K562 (cell line): Measurements from ENCODE around the gene B4GALNT2. TPM values are rescaled to one million over a fixed set of nuclear protein-coding genes. Genes with fewer than 3 reads are reported as not detected.

ENCODE experiments used
- ATAC-seq: fragments of 200-7000 bp; cut with Tn5 transposase; 3 replicates; pipeline ENCODE4 v1.9.1; 2020; ENCODE audit warnings: moderate library complexity
- BruUV-seq: library from RNA; stranded (reverse); fragments of 400-500 nt; replicated peaks from 2 replicates; lab custom pipeline; 2021; lab: Mats Ljungman, UMichigan
- CTCF ChIA-PET: fragments of 300-600 bp; formaldehyde crosslinking; extraction: SDS; loops from one replicate; lab custom pipeline; 2021; ENCODE audit warnings: low intra/inter-chr PET ratio; lab: Yijun Ruan, JAX
- POLR2A ChIA-PET: fragments of 300-600, 350-650 bp; sonication (Branson Sonifier 250); formaldehyde crosslinking; extraction: SDS; loops from one replicate; lab custom pipeline; 2021; ENCODE audit warnings: antibody characterized with exemption, inconsistent platforms; lab: Yijun Ruan, JAX
- DNase-seq, 4 experiments: peaks; one replicate each; pipeline versions ENCODE4 v3.0.0 to v3.0.0-alpha.2; 2011 to 2018; ENCODE audit warnings: low spot score in 3 of 4, mixed read lengths in 3 of 4; ENCODE audit errors: extremely low read depth in 1 of 4
- FAIRE-seq: peaks from 2 replicates; lab custom pipeline; 2011; peaks lifted over from hg19 to GRCh38; lab: Jason Lieb, UNC
- H2AFZ ChIP-seq: 2 replicates; pipeline ENCODE4 v1.6.0; 2011; ENCODE audit warnings: low read depth, low read length, control low read depth, inconsistent platforms
- H3K27ac ChIP-seq: fragments of 200-600 bp; 3 replicates; pipeline ENCODE4 v1.8.0; 2011; ENCODE audit warnings: low read depth, mild to moderate bottlenecking, control low read depth, inconsistent platforms, low read length, moderate library complexity, mixed read lengths; ENCODE audit errors: extremely low read depth
- H3K27me3 ChIP-seq, 2 experiments: fragments of 300-600 bp in 1 of 2; 2 replicates in 1 of 2; 3 replicates in 1 of 2; pipeline versions ENCODE4 v1.6.0 to v1.8.0; 2011; ENCODE audit warnings: inconsistent platforms in 2 of 2, low read length in 2 of 2, mild to moderate bottlenecking in 1 of 2, mixed read lengths in 1 of 2, moderate library complexity in 1 of 2; ENCODE audit not compliant: control insufficient read depth in 2 of 2, insufficient read depth in 2 of 2
- H3K36me3 ChIP-seq: fragments of 300-600 bp; 3 replicates; pipeline ENCODE4 v1.8.0; 2011; ENCODE audit warnings: mild to moderate bottlenecking, low read length, inconsistent platforms; ENCODE audit not compliant: control insufficient read depth, insufficient read depth
- H3K4me1 ChIP-seq, 2 experiments: fragments of 200-600 bp in 1 of 2; replicated peaks in 1 of 2; 2 replicates in 1 of 2; 3 replicates in 1 of 2; pipeline versions ENCODE4 v1.5.1 to v1.8.0; 2011; ENCODE audit warnings: inconsistent platforms in 2 of 2, low read length in 2 of 2, mild to moderate bottlenecking in 1 of 2, mixed read lengths in 1 of 2, moderate library complexity in 1 of 2; ENCODE audit not compliant: control insufficient read depth in 2 of 2, insufficient read depth in 2 of 2
- H3K4me2 ChIP-seq: 2 replicates; pipeline ENCODE4 v1.6.1; 2011; ENCODE audit warnings: low read length, control low read depth, inconsistent platforms, mixed read lengths; ENCODE audit not compliant: insufficient read depth
- H3K4me3 ChIP-seq: fragments of 200-600 bp; sonication (generic), shearing (Covaris generic); 2 replicates; pipeline ENCODE4 v1.5.1; 2016; ENCODE audit warnings: control low read depth, inconsistent platforms
- H3K79me2 ChIP-seq: fragments of 200-600 bp; 3 replicates; pipeline ENCODE4 v1.8.0; 2011; ENCODE audit warnings: low read length, inconsistent platforms; ENCODE audit not compliant: control insufficient read depth, insufficient read depth
- H3K9ac ChIP-seq, 2 experiments: 2 replicates each; pipeline versions ENCODE4 v1.6.0 to v1.6.1; 2011; ENCODE audit warnings: low read depth in 2 of 2, low read length in 2 of 2, control low read depth in 1 of 2, inconsistent platforms in 1 of 2, mild to moderate bottlenecking in 1 of 2, mixed read lengths in 1 of 2; ENCODE audit not compliant: insufficient read depth in 1 of 2
- H3K9me1 ChIP-seq: one replicate; pipeline ENCODE4 v1.6.0; 2011; ENCODE audit warnings: inconsistent platforms, mild to moderate bottlenecking, low read length, moderate library complexity; ENCODE audit not compliant: control insufficient read depth, insufficient read depth
- H3K9me3 ChIP-seq: replicated peaks from 2 replicates; pipeline ENCODE4 v1.5.1; 2011; ENCODE audit warnings: low read depth, low read length, inconsistent platforms; ENCODE audit not compliant: control insufficient read depth, insufficient read depth
- H4K20me1 ChIP-seq: replicated peaks from 2 replicates; pipeline ENCODE4 v1.6.1; 2011; ENCODE audit warnings: low read length, inconsistent platforms, mixed read lengths; ENCODE audit not compliant: control insufficient read depth, insufficient read depth
- BCL6 ChIP-seq: fragments of 250-450 bp; sonication (Bioruptor Pico); IDR thresholded peaks from 2 replicates; pipeline ENCODE4 v1.4.0; 2020
- DMBX1 ChIP-seq: fragments of 250-450 bp; sonication (Bioruptor Pico); IDR thresholded peaks from 2 replicates; pipeline ENCODE4 v1.8.0; 2022; ENCODE audit warnings: inconsistent platforms, mild to moderate bottlenecking, moderate library complexity, borderline replicate concordance
- ELF2 ChIP-seq: fragments of 250-450 bp; sonication (Bioruptor Pico); IDR thresholded peaks from 2 replicates; pipeline ENCODE4 v1.5.0; 2021; ENCODE audit warnings: mild to moderate bottlenecking
- FOXA1 ChIP-seq: fragments of 450-650 bp; IDR thresholded peaks from 2 replicates; pipeline ENCODE4 v1.6.1; 2016; ENCODE audit warnings: mild to moderate bottlenecking, borderline replicate concordance
- HDGF ChIP-seq: fragments of 450-650 bp; IDR thresholded peaks from 2 replicates; pipeline ENCODE4 v1.6.1; 2016
- LCOR ChIP-seq: sonication (generic); formaldehyde crosslinking; IDR thresholded peaks from 2 replicates; pipeline ENCODE4 v1.8.0; 2022; ENCODE audit warnings: mild to moderate bottlenecking, missing genetic modification reagents
- NRF1 ChIP-seq, 2 experiments: fragments of 450-650 bp; IDR thresholded peaks in 1 of 2; conservative IDR thresholded peaks in 1 of 2; 2 replicates each; pipeline ENCODE4 v1.6.1; 2014; ENCODE audit warnings: mild to moderate bottlenecking in 2 of 2
- RBFOX2 ChIP-seq: fragments of 200-400 bp; formaldehyde crosslinking; IDR thresholded peaks from 2 replicates; pipeline ENCODE4 v1.6.1; 2017; ENCODE audit warnings: low read depth, mild to moderate bottlenecking, low read length, moderate library complexity
- ZNF12 ChIP-seq: sonication (generic); formaldehyde crosslinking; IDR thresholded peaks from 2 replicates; pipeline ENCODE4 v1.4.0; 2020; ENCODE audit warnings: mild to moderate bottlenecking, missing genetic modification reagents
- ZNF263 ChIP-seq: sonication (generic); formaldehyde crosslinking; IDR thresholded peaks from 2 replicates; pipeline ENCODE4 v1.8.0; 2022; ENCODE audit warnings: mild to moderate bottlenecking, missing genetic modification reagents, borderline replicate concordance
- ZNF274 ChIP-seq: IDR thresholded peaks from 2 replicates; pipeline ENCODE4 v1.6.1; 2011; ENCODE audit warnings: low read depth, mild to moderate bottlenecking, low read length, moderate library complexity, borderline replicate concordance
- ZZZ3 ChIP-seq: fragments of 450-650 bp; IDR thresholded peaks from 2 replicates; pipeline ENCODE4 v1.6.1; 2016; ENCODE audit warnings: antibody characterized with exemption, mild to moderate bottlenecking, moderate library complexity
- WGBS: fragments of 100-300 bp; shearing (Covaris generic); methylation state at CpG from one replicate; pipeline ENCODE4 v1.1.6; 2016; ENCODE audit warnings: low coverage, mixed read lengths; ENCODE audit not compliant: insufficient coverage; ENCODE audit errors: missing lambda C conversion rate; 5-methylcytosine and 5-hydroxymethylcytosine counted together
- in situ Hi-C: fragments of 300-500 bp; cut with MboI; formaldehyde crosslinking; loops from 4 replicates; pipeline ENCODE4 v1.15.0; 2018; ENCODE audit warnings: inconsistent platforms, mixed read lengths
- intact Hi-C: fragments of 100-400 bp; cut with micrococcal nuclease; formaldehyde crosslinking; loops from 2 replicates; pipeline ENCODE4 v1.14.2; 2022
- polyA plus RNA-seq, 8 experiments: library from polyadenylated mRNA; depleted of rRNA in 4 of 8; stranded (reverse) in 5 of 8; unstranded in 3 of 8; fragments of >200 nt; fragmentation: Nextera tagmentation in 2 of 8; fragmentation: Illumina TruSeq in 1 of 8; extraction: Ambion mirVana in 2 of 8; extraction: Trizol in 1 of 8; gene quantifications; 2 replicates each; pipeline versions ENCODE4 v1.2.1 to v1.2.3, GENCODE V29; 2011 to 2014; ENCODE audit warnings: inconsistent platforms in 1 of 8, missing spikeins in 1 of 8
- total RNA-seq, 7 experiments: library from RNA; depleted of rRNA in 6 of 7; stranded (reverse); fragments of >200 nt in 6 of 7; fragmentation: Illumina TruSeq in 2 of 7; extraction: Trizol in 2 of 7; gene quantifications; 2 replicates each; pipeline versions ENCODE4 v1.2.1 to v1.2.3, GENCODE V29; 2011 to 2021; ENCODE audit warnings: low replicate concordance in 1 of 7
- TF ChIP-seq, protein P1 (sequence below): fragments of 450-650 bp; IDR thresholded peaks from 2 replicates; pipeline ENCODE4 v1.6.1; 2016; ENCODE audit warnings: borderline replicate concordance
- TF ChIP-seq, protein P2 (sequence below): sonication (generic); formaldehyde crosslinking; IDR thresholded peaks from 2 replicates; pipeline ENCODE4 v1.8.0; 2023; ENCODE audit warnings: mild to moderate bottlenecking, missing genetic modification reagents
- TF ChIP-seq, protein P3 (sequence below): fragments of 450-650 bp; IDR thresholded peaks from 2 replicates; pipeline ENCODE4 v1.6.1; 2017; ENCODE audit warnings: antibody characterized with exemption
- TF ChIP-seq, protein P4 (sequence below): fragments of 250-450 bp; sonication (Bioruptor Pico); IDR thresholded peaks from 2 replicates; pipeline ENCODE4 v1.8.0; 2022; ENCODE audit warnings: moderate library complexity, mild to moderate bottlenecking, inconsistent platforms

B4GALNT2 gene
- total and polyA plus RNA-seq, 9 of the 15 experiments (the other 6 are each of a cell fraction or from before 2014, with no cell fraction given), result not detected

DNA sequence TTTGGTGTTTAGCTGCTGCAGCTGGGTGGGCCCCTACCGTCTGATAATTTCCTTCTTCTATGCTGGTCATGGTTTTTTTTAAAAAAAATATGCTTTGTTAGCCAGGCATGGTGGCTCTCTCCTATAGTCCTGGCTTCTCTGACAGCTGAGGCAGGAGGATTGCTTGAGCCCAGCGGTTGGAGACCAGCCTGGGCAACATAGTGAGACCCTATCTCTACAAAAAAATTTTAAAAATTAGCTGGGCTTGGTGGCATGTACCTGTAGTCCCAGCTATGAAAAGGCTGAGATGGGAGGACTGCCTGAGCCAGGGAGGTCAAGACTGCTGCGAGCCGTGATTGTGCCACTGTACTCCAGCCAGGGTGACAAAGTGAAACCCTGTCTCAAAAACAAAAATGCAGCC lies 19.4 kb downstream of the B4GALNT2 start:
- Histone ChIP-seq H3K27ac (no peak overlapping the region), H3K4me1 (no peaks in the 10 kb centered on the region), H3K4me3 (no peak overlapping the region), H3K9me1 (no peaks in the 10 kb centered on the region), H2AFZ (no peak overlapping the region), H3K36me3 (no peaks in the 10 kb centered on the region), H3K27me3 (peaks cover 25 to 53% of the 10 kb centered on the region in 2 experiments), H3K9me3 (no peaks in the 10 kb centered on the region), H4K20me1 (no peaks in the 10 kb centered on the region; the same call in 1 of the 2 replicates), H3K79me2 (no peaks in the 10 kb centered on the region), H3K4me2 (no peak overlapping the region), H3K9ac (no peak overlapping the region)
- no TSS peak for BruUV-seq
- intact Hi-C loops (no loop called here), in situ Hi-C loops (no loop called here)
- FAIRE-seq, result no peak
- DNase-seq, result no peak
- ChIA-PET POLR2A (no interaction called here), CTCF (no interaction called here)
- 0% methylated on average over 4 of the region's 4 CpGs for WGBS
- no peak for ATAC-seq
- TF ChIP-seq, protein P1, sequence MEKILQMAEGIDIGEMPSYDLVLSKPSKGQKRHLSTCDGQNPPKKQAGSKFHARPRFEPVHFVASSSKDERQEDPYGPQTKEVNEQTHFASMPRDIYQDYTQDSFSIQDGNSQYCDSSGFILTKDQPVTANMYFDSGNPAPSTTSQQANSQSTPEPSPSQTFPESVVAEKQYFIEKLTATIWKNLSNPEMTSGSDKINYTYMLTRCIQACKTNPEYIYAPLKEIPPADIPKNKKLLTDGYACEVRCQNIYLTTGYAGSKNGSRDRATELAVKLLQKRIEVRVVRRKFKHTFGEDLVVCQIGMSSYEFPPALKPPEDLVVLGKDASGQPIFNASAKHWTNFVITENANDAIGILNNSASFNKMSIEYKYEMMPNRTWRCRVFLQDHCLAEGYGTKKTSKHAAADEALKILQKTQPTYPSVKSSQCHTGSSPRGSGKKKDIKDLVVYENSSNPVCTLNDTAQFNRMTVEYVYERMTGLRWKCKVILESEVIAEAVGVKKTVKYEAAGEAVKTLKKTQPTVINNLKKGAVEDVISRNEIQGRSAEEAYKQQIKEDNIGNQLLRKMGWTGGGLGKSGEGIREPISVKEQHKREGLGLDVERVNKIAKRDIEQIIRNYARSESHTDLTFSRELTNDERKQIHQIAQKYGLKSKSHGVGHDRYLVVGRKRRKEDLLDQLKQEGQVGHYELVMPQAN, result no peak
- no peak for TF ChIP-seq ZNF263 (CRISPR knock-in tag)
- TF ChIP-seq HDGF, result no peak
- TF ChIP-seq RBFOX2, result no peak
- TF ChIP-seq, protein P2, sequence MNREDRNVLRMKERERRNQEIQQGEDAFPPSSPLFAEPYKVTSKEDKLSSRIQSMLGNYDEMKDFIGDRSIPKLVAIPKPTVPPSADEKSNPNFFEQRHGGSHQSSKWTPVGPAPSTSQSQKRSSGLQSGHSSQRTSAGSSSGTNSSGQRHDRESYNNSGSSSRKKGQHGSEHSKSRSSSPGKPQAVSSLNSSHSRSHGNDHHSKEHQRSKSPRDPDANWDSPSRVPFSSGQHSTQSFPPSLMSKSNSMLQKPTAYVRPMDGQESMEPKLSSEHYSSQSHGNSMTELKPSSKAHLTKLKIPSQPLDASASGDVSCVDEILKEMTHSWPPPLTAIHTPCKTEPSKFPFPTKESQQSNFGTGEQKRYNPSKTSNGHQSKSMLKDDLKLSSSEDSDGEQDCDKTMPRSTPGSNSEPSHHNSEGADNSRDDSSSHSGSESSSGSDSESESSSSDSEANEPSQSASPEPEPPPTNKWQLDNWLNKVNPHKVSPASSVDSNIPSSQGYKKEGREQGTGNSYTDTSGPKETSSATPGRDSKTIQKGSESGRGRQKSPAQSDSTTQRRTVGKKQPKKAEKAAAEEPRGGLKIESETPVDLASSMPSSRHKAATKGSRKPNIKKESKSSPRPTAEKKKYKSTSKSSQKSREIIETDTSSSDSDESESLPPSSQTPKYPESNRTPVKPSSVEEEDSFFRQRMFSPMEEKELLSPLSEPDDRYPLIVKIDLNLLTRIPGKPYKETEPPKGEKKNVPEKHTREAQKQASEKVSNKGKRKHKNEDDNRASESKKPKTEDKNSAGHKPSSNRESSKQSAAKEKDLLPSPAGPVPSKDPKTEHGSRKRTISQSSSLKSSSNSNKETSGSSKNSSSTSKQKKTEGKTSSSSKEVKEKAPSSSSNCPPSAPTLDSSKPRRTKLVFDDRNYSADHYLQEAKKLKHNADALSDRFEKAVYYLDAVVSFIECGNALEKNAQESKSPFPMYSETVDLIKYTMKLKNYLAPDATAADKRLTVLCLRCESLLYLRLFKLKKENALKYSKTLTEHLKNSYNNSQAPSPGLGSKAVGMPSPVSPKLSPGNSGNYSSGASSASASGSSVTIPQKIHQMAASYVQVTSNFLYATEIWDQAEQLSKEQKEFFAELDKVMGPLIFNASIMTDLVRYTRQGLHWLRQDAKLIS (CRISPR knock-in tag), result no peak
- TF ChIP-seq, protein P3, sequence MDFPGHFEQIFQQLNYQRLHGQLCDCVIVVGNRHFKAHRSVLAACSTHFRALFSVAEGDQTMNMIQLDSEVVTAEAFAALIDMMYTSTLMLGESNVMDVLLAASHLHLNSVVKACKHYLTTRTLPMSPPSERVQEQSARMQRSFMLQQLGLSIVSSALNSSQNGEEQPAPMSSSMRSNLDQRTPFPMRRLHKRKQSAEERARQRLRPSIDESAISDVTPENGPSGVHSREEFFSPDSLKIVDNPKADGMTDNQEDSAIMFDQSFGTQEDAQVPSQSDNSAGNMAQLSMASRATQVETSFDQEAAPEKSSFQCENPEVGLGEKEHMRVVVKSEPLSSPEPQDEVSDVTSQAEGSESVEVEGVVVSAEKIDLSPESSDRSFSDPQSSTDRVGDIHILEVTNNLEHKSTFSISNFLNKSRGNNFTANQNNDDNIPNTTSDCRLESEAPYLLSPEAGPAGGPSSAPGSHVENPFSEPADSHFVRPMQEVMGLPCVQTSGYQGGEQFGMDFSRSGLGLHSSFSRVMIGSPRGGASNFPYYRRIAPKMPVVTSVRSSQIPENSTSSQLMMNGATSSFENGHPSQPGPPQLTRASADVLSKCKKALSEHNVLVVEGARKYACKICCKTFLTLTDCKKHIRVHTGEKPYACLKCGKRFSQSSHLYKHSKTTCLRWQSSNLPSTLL, result no peak
- TF ChIP-seq ZZZ3, result no peak
- TF ChIP-seq BCL6, result no peak
- no peak for TF ChIP-seq NRF1 (conservative IDR thresholded peaks at IDR 0.05 in 1 of 2, IDR thresholded peaks at IDR 0.05 in 1 of 2)
- no peak for TF ChIP-seq FOXA1
- no peak for TF ChIP-seq DMBX1 (CRISPR knock-in tag)
- TF ChIP-seq ZNF274, result no peak
- TF ChIP-seq, protein P4, sequence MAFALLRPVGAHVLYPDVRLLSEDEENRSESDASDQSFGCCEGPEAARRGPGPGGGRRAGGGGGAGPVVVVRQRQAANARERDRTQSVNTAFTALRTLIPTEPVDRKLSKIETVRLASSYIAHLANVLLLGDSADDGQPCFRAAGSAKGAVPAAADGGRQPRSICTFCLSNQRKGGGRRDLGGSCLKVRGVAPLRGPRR (CRISPR knock-in tag), result no peak
- no peak for TF ChIP-seq ZNF12 (CRISPR knock-in tag)
- TF ChIP-seq LCOR, result no peak
- no peak for TF ChIP-seq ELF2
